Epithelial cell of esophagus (primary cell): ENCODE measurements around the gene NEURL1.

Experiments
- DNase-seq: peaks from one replicate; pipeline ENCODE4 v3.0.0; 2010; ENCODE audit warnings: low read depth
- H3K4me3 ChIP-seq: 2 replicates; pipeline ENCODE4 v1.5.1; 2011; ENCODE audit warnings: mild to moderate bottlenecking, low read length, control low read depth
- CTCF ChIP-seq: IDR thresholded peaks from 2 replicates; pipeline ENCODE4 v1.5.1; 2011; ENCODE audit warnings: low read depth, mild to moderate bottlenecking, low read length, control low read depth, inconsistent platforms; ENCODE audit not compliant: insufficient read depth; ENCODE audit errors: missing control alignments

The NEURL1 gene

GRCh38 chr10:103633846-103634245, 140.3 kb downstream of the NEURL1 start:
- no peak for TF ChIP-seq CTCF
- no peak for DNase-seq
- no peak overlapping the region for H3K4me3 ChIP-seq

DNA sequence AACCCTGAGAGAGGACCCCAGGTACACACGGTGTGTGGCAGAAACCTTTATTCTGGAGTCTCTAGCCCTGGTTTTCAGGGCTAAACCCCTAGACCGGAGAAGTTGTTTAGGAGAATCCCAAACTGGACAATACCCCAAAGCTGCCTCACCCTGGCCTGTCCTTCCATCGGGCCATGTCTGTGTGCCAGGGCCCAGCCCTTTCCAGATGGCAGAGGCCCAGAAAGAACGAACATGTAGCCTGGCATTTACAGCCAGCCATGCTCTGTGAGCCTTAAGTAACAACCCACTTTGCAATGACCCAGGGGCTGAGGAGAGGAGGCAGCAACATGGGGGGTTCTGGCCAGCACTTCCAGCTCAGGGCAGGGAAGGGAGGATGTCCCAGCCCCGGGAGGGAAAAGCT, 142.1 kb downstream of the NEURL1 start:
- no peak overlapping the region for H3K4me3 ChIP-seq
- no peak for TF ChIP-seq CTCF

GRCh38 chr10:103636492-103636891, 143.0 kb downstream of the NEURL1 start:
- H3K4me3 ChIP-seq = no peak overlapping the region
- TF ChIP-seq CTCF = no peak
- DNase-seq = no peak

More for the DNA sequence above, 142.1 kb downstream of the NEURL1 start:
- DNase-seq = no peak

DNA sequence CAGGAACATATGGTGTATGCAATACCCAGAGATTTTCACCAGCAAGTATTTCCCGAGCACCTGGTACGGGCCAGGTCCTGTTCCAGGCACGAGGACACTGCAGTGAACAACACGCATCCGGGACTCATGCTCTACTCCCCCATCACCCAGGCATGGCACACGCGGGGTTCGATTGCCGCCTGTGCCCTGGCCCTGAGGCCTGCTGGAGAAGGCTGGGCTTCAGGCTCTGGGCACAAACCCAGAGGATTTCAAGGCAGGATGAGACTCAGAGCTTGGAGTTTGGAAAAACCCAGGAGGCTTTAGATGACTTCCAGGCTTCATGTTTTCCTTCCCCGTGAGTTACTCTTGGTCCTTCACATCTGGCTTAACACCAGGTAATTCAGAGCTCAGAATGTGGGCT, 143.5 kb downstream of the NEURL1 start:
- no peak overlapping the region for H3K4me3 ChIP-seq
- TF ChIP-seq CTCF = no peak
- DNase-seq = no peak

- H3K4me3 ChIP-seq = no peak overlapping the region
Observed at GRCh38 chr10:103637927-103638557, 144.5 kb downstream of the NEURL1 start.

GRCh38 chr10:103638948-103639347, 145.4 kb downstream of the NEURL1 start:
- H3K4me3 ChIP-seq = no peak overlapping the region
- DNase-seq = no peak
- TF ChIP-seq CTCF = no peak

More at GRCh38 chr10:103637927-103638557, 144.5 kb downstream of the NEURL1 start:
- DNase-seq = no peak
- TF ChIP-seq CTCF = no peak
